Mesothelial cell of epicardium (in vitro differentiated cells): ENCODE data around the gene SCN4A. TPM values are rescaled to one million over a fixed set of nuclear protein-coding genes. Genes with fewer than 3 reads are reported as not detected.
"Not testable (repeated sequence)": the region's sequence is repeated elsewhere in the genome, so short reads cannot be mapped to it uniquely, and the experiment has no call there.

Source experiments
- DNase-seq, 2 experiments: peaks; one replicate each; pipeline ENCODE4 v3.0.0; 2021; ENCODE audit warnings: low spot score in 2 of 2; ENCODE audit not compliant: unreplicated experiment in 2 of 2
- H3K27ac Mint-ChIP-seq: 2 replicates; pipeline ENCODE4 v1.8.0; 2021; ENCODE audit warnings: mixed read lengths
- H3K27me3 Mint-ChIP-seq: 2 replicates; pipeline ENCODE4 v1.8.0; 2021; ENCODE audit warnings: low read depth, mixed read lengths
- H3K36me3 Mint-ChIP-seq: 2 replicates; pipeline ENCODE4 v1.8.0; 2021; ENCODE audit warnings: mixed read lengths
- H3K4me1 Mint-ChIP-seq: 2 replicates; pipeline ENCODE4 v1.8.0; 2021; ENCODE audit warnings: mixed read lengths
- H3K4me3 Mint-ChIP-seq: 2 replicates; pipeline ENCODE4 v1.8.0; 2021; ENCODE audit warnings: mild to moderate bottlenecking, moderate library complexity, mixed read lengths
- H3K9me3 Mint-ChIP-seq: 2 replicates; pipeline ENCODE4 v1.8.0; 2021; ENCODE audit warnings: mixed read lengths
- CTCF ChIP-seq: fragments of 200-600 bp; sonication (generic); IDR thresholded peaks from one replicate; pipeline ENCODE4 v1.5.0; 2021; ENCODE audit warnings: antibody characterized with exemption; ENCODE audit not compliant: unreplicated experiment
- total RNA-seq: library from RNA; stranded (reverse); gene quantifications from 3 replicates; pipeline ENCODE4 v1.2.1, GENCODE V29; 2021

The SCN4A gene
- total RNA-seq, 1 donor from 2014 or later = 0.51 TPM

- H3K4me1 Mint-ChIP-seq = no peaks in the 10 kb centered on the region
- no peaks in the 10 kb centered on the region for H3K27me3 Mint-ChIP-seq
- H3K27ac Mint-ChIP-seq = no peak overlapping the region
- H3K36me3 Mint-ChIP-seq = no peaks in the 10 kb centered on the region
- no peaks in the 10 kb centered on the region for H3K9me3 Mint-ChIP-seq
- H3K4me3 Mint-ChIP-seq = no peak overlapping the region
- no peak for TF ChIP-seq CTCF
- DNase-seq = no peak
These were observed 47.1 kb downstream of the SCN4A start for GRCh38 chr17:63925615-63926014.

- DNase-seq, H3K36me3 Mint-ChIP-seq, H3K27ac Mint-ChIP-seq, H3K9me3 Mint-ChIP-seq, H3K4me3 Mint-ChIP-seq, H3K4me1 Mint-ChIP-seq: not testable (repeated sequence)
- H3K27me3 Mint-ChIP-seq = peaks cover 17% of the 10 kb centered on the region
These were observed 50.3 kb downstream of the SCN4A start for GRCh38 chr17:63922402-63922801.

DNA sequence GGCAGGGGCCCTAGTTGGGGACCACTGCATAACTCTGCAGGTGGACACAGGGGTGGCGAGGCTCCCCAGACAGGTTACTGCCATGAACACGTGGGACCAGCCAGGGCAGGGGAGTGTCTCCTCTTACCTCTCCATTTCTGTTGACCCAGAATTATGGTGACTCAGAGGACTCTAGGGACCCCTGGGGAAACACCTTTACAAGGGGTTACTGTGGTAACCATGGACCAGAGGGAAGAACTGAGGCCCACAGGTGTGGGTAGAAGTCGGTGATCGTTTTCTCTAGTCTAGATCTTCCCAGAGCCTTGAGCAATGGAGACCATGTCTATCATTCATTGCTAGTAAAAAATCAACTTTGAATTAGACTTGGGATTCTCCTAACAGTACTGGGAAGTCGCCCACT, 51.9 kb downstream of the SCN4A start:
- not testable (repeated sequence) for H3K4me1 Mint-ChIP-seq, H3K36me3 Mint-ChIP-seq, H3K4me3 Mint-ChIP-seq, H3K9me3 Mint-ChIP-seq, DNase-seq, H3K27ac Mint-ChIP-seq
- peaks cover 34% of the 10 kb centered on the region for H3K27me3 Mint-ChIP-seq

GRCh38 chr17:63920050-63920449, 52.7 kb downstream of the SCN4A start:
- H3K4me1 Mint-ChIP-seq, H3K36me3 Mint-ChIP-seq, H3K4me3 Mint-ChIP-seq, H3K9me3 Mint-ChIP-seq, DNase-seq, H3K27ac Mint-ChIP-seq: not testable (repeated sequence)
- peaks cover 39% of the 10 kb centered on the region for H3K27me3 Mint-ChIP-seq

DNA sequence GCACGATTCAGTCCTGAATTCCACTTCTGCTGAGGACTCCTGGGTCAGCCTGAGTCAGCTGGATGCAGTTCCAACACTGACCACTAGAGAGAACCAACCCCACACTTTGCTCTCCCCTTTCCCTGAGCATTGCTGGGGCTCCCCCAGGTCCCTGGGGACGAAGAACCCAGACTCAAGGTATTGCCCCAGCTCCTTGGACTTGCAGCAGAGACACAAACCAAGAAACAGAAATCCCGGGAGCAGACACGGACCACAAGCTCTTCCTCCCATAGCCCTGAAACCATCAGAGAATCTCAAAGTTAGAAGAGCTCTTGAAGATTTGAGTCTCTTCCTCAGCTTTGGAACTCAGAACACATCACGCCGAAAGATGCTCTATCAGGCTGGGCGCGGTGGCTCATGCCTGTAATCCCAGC, 53.4 kb downstream of the SCN4A start:
- Mint-ChIP-seq H3K9me3 (no peaks in the 10 kb centered on the region), H3K27me3 (peaks cover 42% of the 10 kb centered on the region), H3K27ac (no peak overlapping the region), H3K4me1 (peaks cover 5% of the 10 kb centered on the region), H3K36me3 (no peaks in the 10 kb centered on the region), H3K4me3 (no peak overlapping the region)
- DNase-seq = peak in 1 of 2 experiments; percentile 63
- peak; percentile 96 for TF ChIP-seq CTCF

DNA sequence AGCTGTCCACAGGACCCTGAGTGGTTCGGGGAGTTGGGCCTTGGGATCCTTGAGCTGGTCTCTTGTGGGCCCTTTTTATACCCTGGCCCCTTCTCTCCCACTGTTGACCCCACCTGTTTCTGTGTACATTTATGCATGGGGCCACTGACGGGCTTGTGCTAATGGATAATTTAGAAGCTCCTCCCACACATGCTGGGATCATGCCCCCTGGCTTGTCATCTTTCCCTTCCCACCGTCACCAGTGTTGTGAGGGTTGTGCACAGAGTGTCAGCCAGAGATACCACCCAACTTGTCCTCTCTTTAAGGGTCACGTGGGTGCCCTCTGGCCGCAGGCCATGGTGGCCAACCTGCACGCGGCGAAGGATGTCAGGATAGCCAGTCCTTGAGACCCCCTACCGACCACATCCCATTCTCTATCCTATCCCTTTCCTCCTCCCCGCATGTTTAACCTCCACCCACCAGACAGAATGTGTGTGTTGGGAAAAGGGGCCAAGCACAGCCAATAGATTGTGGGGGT, 53.9 kb downstream of the SCN4A start, which contains the start of gene GH1:
TSS of gene GH1 (minus strand) at position 51 of the 517 bp plus-strand sequence. CDS start 63 bp downstream, outside the sequence.
- H3K4me1 Mint-ChIP-seq, H3K36me3 Mint-ChIP-seq, H3K4me3 Mint-ChIP-seq, H3K9me3 Mint-ChIP-seq, DNase-seq, H3K27ac Mint-ChIP-seq: not testable (repeated sequence)
- H3K27me3 Mint-ChIP-seq = peaks cover 42% of the 10 kb centered on the region

GRCh38 chr17:63918305-63918704, 54.4 kb downstream of the SCN4A start:
- Mint-ChIP-seq H3K4me3 (no peak overlapping the region), H3K4me1 (peaks cover 5% of the 10 kb centered on the region), H3K27me3 (peaks cover 42% of the 10 kb centered on the region), H3K27ac (no peak overlapping the region), H3K9me3 (no peaks in the 10 kb centered on the region), H3K36me3 (no peaks in the 10 kb centered on the region)
- no peak for TF ChIP-seq CTCF
- no peak for DNase-seq

GRCh38 chr17:63917646-63918045, 55.1 kb downstream of the SCN4A start:
- H3K36me3 Mint-ChIP-seq = no peaks in the 10 kb centered on the region
- peaks cover 44% of the 10 kb centered on the region for H3K27me3 Mint-ChIP-seq
- no peak overlapping the region for H3K27ac Mint-ChIP-seq
- peaks cover 5% of the 10 kb centered on the region for H3K4me1 Mint-ChIP-seq
- DNase-seq = no peak
- no peak for TF ChIP-seq CTCF
- H3K4me3 Mint-ChIP-seq = no peak overlapping the region
- no peaks in the 10 kb centered on the region for H3K9me3 Mint-ChIP-seq

DNA sequence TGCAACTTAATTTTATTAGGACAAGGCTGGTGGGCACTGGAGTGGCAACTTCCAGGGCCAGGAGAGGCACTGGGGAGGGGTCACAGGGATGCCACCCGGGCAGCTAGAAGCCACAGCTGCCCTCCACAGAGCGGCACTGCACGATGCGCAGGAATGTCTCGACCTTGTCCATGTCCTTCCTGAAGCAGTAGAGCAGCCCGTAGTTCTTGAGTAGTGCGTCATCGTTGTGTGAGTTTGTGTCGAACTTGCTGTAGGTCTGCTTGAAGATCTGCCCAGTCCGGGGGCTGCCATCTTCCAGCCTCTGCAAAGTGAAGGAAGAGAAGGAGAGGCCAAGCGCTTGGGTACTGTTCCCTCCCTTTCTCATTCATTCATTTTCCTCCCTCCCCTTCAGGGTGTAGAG, 55.5 kb downstream of the SCN4A start:
- not testable (repeated sequence) for H3K27ac Mint-ChIP-seq, H3K9me3 Mint-ChIP-seq, H3K4me3 Mint-ChIP-seq, H3K4me1 Mint-ChIP-seq, DNase-seq, H3K36me3 Mint-ChIP-seq
- H3K27me3 Mint-ChIP-seq = peaks cover 44% of the 10 kb centered on the region
